A549 (cell line): ENCODE data around the gene TJP2.

Experiments used
- CBX8 ChIP-seq: fragments of 200-600 bp; sonication (generic); IDR thresholded peaks from 2 replicates; pipeline ENCODE4 v1.6.1; 2016
- ESRRA ChIP-seq: fragments of 150-350 bp; IDR thresholded peaks from 2 replicates; pipeline ENCODE4 v1.6.1; 2014; ENCODE audit warnings: mild to moderate bottlenecking, low read length, borderline replicate concordance
- MAZ ChIP-seq: fragments of 150-350 bp; IDR thresholded peaks from 2 replicates; pipeline ENCODE4 v1.6.1; 2014; ENCODE audit warnings: antibody characterized with exemption, low read depth, low read length, borderline replicate concordance
- POLR2A ChIP-seq: IDR thresholded peaks from 2 replicates; pipeline ENCODE4 v1.6.1; 2012; ENCODE audit warnings: mild to moderate bottlenecking, low read length
- TF ChIP-seq, protein P1 (sequence below): fragments of >200 bp; sonication (Bioruptor Twin); formaldehyde crosslinking; IDR thresholded peaks from 3 replicates; pipeline ENCODE4 v1.5.1; 2016
- TF ChIP-seq, protein P2 (sequence below): IDR thresholded peaks from 2 replicates; pipeline ENCODE4 v1.6.1; 2012
- TF ChIP-seq, protein P3 (sequence below): fragments of 450-650 bp; IDR thresholded peaks from 2 replicates; pipeline ENCODE4 v1.6.1; 2014; ENCODE audit warnings: antibody characterized with exemption

DNA sequence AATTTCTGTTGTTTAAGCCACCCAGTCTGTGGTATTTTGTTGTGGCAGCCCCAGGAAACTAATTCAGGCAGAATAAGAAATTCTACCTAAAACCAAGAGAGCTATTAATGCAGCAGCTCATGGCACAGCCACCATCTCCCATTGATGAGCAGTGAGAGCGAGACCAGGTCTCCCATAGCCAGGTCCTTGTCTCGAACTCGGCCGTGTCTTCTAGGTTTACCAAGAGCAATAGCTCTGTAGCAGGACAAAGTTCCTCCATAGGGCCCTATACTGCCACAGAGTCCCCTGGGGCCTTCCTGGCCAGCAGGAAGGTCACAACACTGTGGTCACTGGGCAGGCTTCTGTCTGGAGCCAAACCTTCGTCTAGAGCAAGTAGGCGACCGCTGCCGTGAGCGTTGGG lies 34.5 kb upstream of the TJP2 start:
- TF ChIP-seq ESRRA (no peak), CBX8 (no peak), POLR2A (no peak), MAZ (no peak)
- TF ChIP-seq, protein P1, sequence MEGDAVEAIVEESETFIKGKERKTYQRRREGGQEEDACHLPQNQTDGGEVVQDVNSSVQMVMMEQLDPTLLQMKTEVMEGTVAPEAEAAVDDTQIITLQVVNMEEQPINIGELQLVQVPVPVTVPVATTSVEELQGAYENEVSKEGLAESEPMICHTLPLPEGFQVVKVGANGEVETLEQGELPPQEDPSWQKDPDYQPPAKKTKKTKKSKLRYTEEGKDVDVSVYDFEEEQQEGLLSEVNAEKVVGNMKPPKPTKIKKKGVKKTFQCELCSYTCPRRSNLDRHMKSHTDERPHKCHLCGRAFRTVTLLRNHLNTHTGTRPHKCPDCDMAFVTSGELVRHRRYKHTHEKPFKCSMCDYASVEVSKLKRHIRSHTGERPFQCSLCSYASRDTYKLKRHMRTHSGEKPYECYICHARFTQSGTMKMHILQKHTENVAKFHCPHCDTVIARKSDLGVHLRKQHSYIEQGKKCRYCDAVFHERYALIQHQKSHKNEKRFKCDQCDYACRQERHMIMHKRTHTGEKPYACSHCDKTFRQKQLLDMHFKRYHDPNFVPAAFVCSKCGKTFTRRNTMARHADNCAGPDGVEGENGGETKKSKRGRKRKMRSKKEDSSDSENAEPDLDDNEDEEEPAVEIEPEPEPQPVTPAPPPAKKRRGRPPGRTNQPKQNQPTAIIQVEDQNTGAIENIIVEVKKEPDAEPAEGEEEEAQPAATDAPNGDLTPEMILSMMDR = no peak
- TF ChIP-seq, protein P2, sequence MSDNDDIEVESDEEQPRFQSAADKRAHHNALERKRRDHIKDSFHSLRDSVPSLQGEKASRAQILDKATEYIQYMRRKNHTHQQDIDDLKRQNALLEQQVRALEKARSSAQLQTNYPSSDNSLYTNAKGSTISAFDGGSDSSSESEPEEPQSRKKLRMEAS = no peak
- TF ChIP-seq, protein P3, sequence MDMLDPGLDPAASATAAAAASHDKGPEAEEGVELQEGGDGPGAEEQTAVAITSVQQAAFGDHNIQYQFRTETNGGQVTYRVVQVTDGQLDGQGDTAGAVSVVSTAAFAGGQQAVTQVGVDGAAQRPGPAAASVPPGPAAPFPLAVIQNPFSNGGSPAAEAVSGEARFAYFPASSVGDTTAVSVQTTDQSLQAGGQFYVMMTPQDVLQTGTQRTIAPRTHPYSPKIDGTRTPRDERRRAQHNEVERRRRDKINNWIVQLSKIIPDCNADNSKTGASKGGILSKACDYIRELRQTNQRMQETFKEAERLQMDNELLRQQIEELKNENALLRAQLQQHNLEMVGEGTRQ = no peak
